HL-60/S4 treated with retinoic acid at 250 ng/mL for 4 days and 3 days (cell line): ENCODE measurements around the gene IQGAP2.

ENCODE experiments used
- in situ Hi-C: fragments of 300-500 bp; cut with MboI; formaldehyde crosslinking; loops from 2 replicates; pipeline ENCODE4 v1.7.0; 2022; ENCODE audit warnings: low sequenced_read_pairs

Gene IQGAP2

GRCh38 chr5:76696251-76696650 is 293.2 kb downstream of the IQGAP2 start:
- in situ Hi-C loops, result no loop called here

- in situ Hi-C loops, result no loop called here
These were observed 294.6 kb downstream of the IQGAP2 start for GRCh38 chr5:76697670-76698069.

- in situ Hi-C loops, result no loop called here
These were observed 297.5 kb downstream of the IQGAP2 start for GRCh38 chr5:76700571-76700970.

DNA sequence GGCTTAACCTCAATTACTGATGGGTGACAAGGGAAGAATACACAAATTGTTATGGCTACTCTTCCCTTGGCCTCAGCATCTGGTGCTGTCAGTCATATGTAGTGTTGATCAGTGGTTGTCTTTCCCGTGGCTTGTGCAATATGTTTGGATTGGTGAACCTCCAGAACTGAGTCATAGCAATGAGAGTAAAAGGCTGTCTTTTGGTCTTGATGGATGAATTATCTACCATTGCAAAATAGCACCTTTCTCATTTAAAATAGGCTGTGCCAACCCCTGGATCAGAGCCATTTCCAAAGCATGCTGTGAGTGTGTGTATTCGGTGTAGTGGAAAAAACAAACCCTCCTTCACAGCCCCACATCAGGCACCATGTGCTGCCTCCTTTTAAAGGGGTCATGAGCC is 298.2 kb downstream of the IQGAP2 start:
- in situ Hi-C loops, result no loop called here

GRCh38 chr5:76703707-76704106 is 300.6 kb downstream of the IQGAP2 start:
- in situ Hi-C loops, result no loop called here

- in situ Hi-C loops, result no loop called here
These were observed 301.1 kb downstream of the IQGAP2 start for GRCh38 chr5:76704131-76704663.

DNA sequence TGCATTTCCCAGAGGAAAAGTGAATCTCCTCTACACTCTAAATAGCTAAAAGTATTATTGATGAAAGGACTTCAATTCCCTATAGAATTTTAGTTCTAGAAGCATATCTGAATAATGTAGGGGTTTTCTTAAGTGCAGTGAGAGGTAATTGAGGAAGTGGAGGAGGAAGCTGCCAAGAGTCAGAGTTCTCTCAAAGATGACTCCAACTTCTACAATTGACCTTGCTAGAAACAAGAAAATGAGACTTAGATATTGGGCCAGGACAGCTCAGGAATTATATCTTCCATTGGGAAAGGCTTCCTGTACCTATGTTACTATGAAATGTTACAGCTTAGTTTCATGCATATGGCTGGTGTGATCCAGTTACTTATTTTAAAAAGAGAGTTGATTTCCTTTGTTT is 302.5 kb downstream of the IQGAP2 start:
- in situ Hi-C loops, result no loop called here

GRCh38 chr5:76709762-76710161 is 306.7 kb downstream of the IQGAP2 start:
- in situ Hi-C loops, result no loop called here

GRCh38 chr5:76710991-76711390 is 307.9 kb downstream of the IQGAP2 start:
- in situ Hi-C loops, result no loop called here

- in situ Hi-C loops, result no loop called here
These were observed 311.8 kb downstream of the IQGAP2 start for GRCh38 chr5:76714751-76715485.

DNA sequence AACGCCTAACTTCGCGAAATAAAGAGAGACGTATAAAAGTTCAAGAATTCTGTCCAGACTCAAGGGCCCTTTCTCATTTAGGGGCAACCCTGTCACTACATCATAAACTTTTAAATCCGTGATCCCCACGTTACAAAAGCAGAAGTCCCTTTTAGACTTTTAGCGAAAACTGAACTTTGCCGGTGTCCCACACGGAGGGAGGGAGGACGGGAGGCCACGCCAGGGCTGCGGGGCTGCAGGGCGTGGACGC is 312.3 kb downstream of the IQGAP2 start:
- in situ Hi-C loops, result no loop called here

- in situ Hi-C loops, result no loop called here
These were observed 312.8 kb downstream of the IQGAP2 start, which contains the start of gene F2R for GRCh38 chr5:76715736-76716455. Gene F2R, plus strand, starts transcription at chr5:76716126. Its CDS starts 182 bp downstream, at chr5:76716308.

DNA sequence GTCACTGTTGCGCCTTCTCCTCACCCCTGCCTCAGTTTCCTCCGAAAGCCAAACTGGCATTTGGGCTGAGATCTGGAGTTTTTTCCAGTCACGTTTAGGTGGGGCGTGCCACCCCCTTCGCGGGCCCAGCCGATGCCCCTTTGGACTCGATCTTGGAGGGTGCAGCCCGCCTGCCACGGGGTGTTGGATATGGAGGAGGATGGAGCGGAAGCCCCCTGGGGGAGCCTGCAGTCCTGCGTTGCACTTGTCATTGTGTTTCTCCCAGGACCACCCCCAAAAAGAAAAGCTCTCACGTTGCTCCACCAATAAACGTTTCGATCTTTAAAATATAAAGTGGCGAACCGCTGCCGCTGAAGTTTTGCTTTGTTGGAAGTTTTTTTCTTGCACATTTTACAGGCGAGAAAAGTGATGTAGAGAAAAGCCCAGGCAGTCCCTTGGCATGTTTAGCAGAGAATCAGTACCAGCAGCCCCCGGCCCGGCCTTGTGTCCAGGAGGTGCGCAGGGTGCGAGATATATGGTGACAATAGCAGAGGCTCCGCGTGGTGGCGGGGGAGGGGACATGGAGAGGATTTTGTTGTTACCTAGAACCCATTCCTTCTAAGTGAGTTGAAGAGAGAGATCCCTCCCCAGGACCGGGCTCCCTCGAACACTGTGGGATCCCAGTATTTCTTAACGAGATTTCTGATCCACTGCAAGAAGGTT is 313.5 kb downstream of the IQGAP2 start:
- in situ Hi-C loops, result no loop called here

- in situ Hi-C loops, result no loop called here
These were observed 314.4 kb downstream of the IQGAP2 start for GRCh38 chr5:76717222-76718083.

- in situ Hi-C loops, result no loop called here
These were observed 315.3 kb downstream of the IQGAP2 start for GRCh38 chr5:76718381-76718832.

GRCh38 chr5:76718880-76719279 is 315.8 kb downstream of the IQGAP2 start:
- in situ Hi-C loops, result no loop called here

GRCh38 chr5:76720988-76721569 is 318.0 kb downstream of the IQGAP2 start:
- in situ Hi-C loops, result no loop called here

GRCh38 chr5:76723266-76723665 is 320.2 kb downstream of the IQGAP2 start:
- in situ Hi-C loops, result no loop called here

DNA sequence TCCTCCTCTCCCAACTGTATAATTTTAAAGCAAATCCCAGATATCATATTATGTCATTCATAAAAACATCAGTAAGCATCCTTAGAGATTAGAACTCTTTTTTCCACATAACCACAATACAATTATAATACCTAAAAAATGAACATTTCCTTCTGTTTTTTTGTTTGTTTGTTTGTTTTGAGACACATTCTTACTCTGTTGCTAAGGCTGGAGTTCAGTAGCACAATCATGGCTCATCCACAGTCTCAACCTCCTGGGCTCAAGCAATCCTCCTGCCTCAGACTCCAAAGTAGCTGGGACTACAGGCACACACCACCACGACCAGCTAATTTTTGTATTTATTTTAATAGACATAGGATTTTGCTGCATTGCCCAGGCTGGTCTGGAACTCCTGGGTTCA is 320.8 kb downstream of the IQGAP2 start:
- in situ Hi-C loops, result no loop called here

- in situ Hi-C loops, result no loop called here
These were observed 321.8 kb downstream of the IQGAP2 start for GRCh38 chr5:76724871-76725270.
